ENCODE results near the gene KRT25.

DNA sequence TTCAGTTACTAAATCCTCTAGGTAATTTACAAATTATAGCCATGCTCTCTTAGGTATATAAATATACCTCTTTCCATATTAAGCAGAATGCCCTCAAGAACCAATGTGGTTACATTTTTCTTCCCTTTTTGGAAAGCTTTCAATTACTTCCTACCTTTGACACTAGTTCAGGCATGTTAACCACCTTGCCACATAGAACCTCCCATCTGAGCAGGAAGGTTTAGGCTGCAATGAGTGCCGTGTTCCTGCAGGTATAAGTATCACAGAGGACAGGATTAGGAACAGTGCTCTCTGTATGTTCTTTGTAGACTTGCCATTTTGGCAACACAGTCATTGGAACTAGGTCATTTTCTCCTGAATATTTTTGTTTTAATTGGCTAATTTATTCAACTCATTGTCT, 20.1 kb downstream of the KRT25 start:
- no peak for TF ChIP-seq POLR2AphosphoS5 (IDR thresholded peaks at IDR 0.05; ENCODE audit: low read depth, low read length)
- no peak for TF ChIP-seq POU2F2 (IDR thresholded peaks at IDR 0.05; ENCODE audit: low read depth, low read length)
- TF ChIP-seq POLR2A (IDR thresholded peaks at IDR 0.05; ENCODE audit: low read depth, low read length), result no peak
- no peak for TF ChIP-seq TAF1 (IDR thresholded peaks at IDR 0.05; ENCODE audit: low read depth, low read length)
- TF ChIP-seq PAX5 (IDR thresholded peaks at IDR 0.05; ENCODE audit: insufficient read depth, low read length, severe bottlenecking), result no peak
- TF ChIP-seq SPI1 (IDR thresholded peaks at IDR 0.05; ENCODE audit: low read depth, low read length), result no peak
